A549 (cell line): ENCODE data around the gene ANKFN1. TPM values are rescaled to one million over a fixed set of nuclear protein-coding genes. Genes with fewer than 3 reads are reported as not detected.

Experiments used
- ATAC-seq, 2 experiments: fragments of 200-7000 bp in 1 of 2; fragments of >200 bp in 1 of 2; cut with Nextera tagmentation in 1 of 2; cut with Tn5 transposase in 1 of 2; 3 replicates each; pipeline versions ENCODE4 v1.8.0 to v1.9.1; 2018 to 2020; ENCODE audit warnings: mild to moderate bottlenecking in 1 of 2, moderate library complexity in 1 of 2
- CTCF ChIA-PET: fragments of 300-600 bp; sonication (Branson Sonifier 250); formaldehyde crosslinking; extraction: SDS; loops from one replicate; lab custom pipeline; 2021; ENCODE audit warnings: antibody characterized with exemption, inconsistent platforms; lab: Yijun Ruan, JAX
- POLR2A ChIA-PET: fragments of 350-600 bp; formaldehyde crosslinking; extraction: SDS; loops from one replicate; lab custom pipeline; 2021; ENCODE audit warnings: antibody characterized with exemption, inconsistent platforms; lab: Yijun Ruan, JAX
- DNase-seq, 2 experiments: peaks; one replicate each; pipeline versions ENCODE4 v3.0.0 to v3.0.0-alpha.2; 2011 to 2016; ENCODE audit warnings: low read depth in 1 of 2, low spot score in 1 of 2
- FAIRE-seq: peaks from 2 replicates; lab custom pipeline; 2011; peaks lifted over from hg19 to GRCh38; lab: Jason Lieb, UNC
- H3K27ac ChIP-seq, 2 experiments: fragments of >200 bp; sonication (Bioruptor Twin); formaldehyde crosslinking; 3 replicates each; pipeline ENCODE4 v1.5.1; 2016 to 2017
- H3K4me1 ChIP-seq: fragments of >200 bp; sonication (Bioruptor Twin); formaldehyde crosslinking; 3 replicates; pipeline ENCODE4 v1.6.1; 2016
- H3K4me2 ChIP-seq: fragments of >200 bp; sonication (Bioruptor Twin); formaldehyde crosslinking; 3 replicates; pipeline ENCODE4 v1.6.1; 2016
- H3K4me3 ChIP-seq: fragments of >200 bp; sonication (Bioruptor Twin); formaldehyde crosslinking; 3 replicates; pipeline ENCODE4 v1.5.1; 2016
- H3K9me3 ChIP-seq: fragments of >200 bp; sonication (Bioruptor Twin); formaldehyde crosslinking; 3 replicates; pipeline ENCODE4 v1.6.1; 2016
- CBX8 ChIP-seq: fragments of 200-600 bp; sonication (generic); IDR thresholded peaks from 2 replicates; pipeline ENCODE4 v1.6.1; 2016
- CEBPB ChIP-seq, 2 experiments: fragments of >200 bp in 1 of 2; sonication (Bioruptor Twin) in 1 of 2; formaldehyde crosslinking in 1 of 2; IDR thresholded peaks; 2 replicates each; pipeline ENCODE4 v1.6.1; 2012 to 2016
- CHD2 ChIP-seq: fragments of 150-350 bp; IDR thresholded peaks from 2 replicates; pipeline ENCODE4 v1.6.1; 2014; ENCODE audit warnings: low read length; ENCODE audit not compliant: partially characterized antibody
- E2F6 ChIP-seq: IDR thresholded peaks from 2 replicates; pipeline ENCODE4 v1.6.1; 2012; ENCODE audit warnings: low read depth, borderline replicate concordance
- EHMT2 ChIP-seq: fragments of 200-600 bp; sonication (generic); IDR thresholded peaks from 2 replicates; pipeline ENCODE4 v1.6.1; 2016; ENCODE audit warnings: antibody characterized with exemption, low read depth, mild to moderate bottlenecking, moderate library complexity
- ELK1 ChIP-seq: fragments of 150-350 bp; IDR thresholded peaks from 2 replicates; pipeline ENCODE4 v1.6.1; 2014; ENCODE audit warnings: low read depth, mild to moderate bottlenecking, low read length
- ESRRA ChIP-seq: fragments of 150-350 bp; IDR thresholded peaks from 2 replicates; pipeline ENCODE4 v1.6.1; 2014; ENCODE audit warnings: mild to moderate bottlenecking, low read length, borderline replicate concordance
- FOSL2 ChIP-seq, 2 experiments: fragments of 450-650 bp in 1 of 2; fragments of >200 bp in 1 of 2; sonication (Bioruptor Twin) in 1 of 2; formaldehyde crosslinking; IDR thresholded peaks; 2 replicates each; pipeline versions ENCODE4 v1.5.0 to v1.6.1; 2016 to 2020; ENCODE audit warnings: mild to moderate bottlenecking in 1 of 2, moderate library complexity in 1 of 2
- HDAC2 ChIP-seq: fragments of 200-600 bp; sonication (generic); IDR thresholded peaks from 2 replicates; pipeline ENCODE4 v1.6.1; 2016
- HES2 ChIP-seq: fragments of >200 bp; sonication (Bioruptor Twin); formaldehyde crosslinking; IDR thresholded peaks from 2 replicates; pipeline ENCODE4 v1.6.1; 2016
- HEYL ChIP-seq: fragments of 250-450 bp; sonication (Bioruptor Pico); IDR thresholded peaks from 2 replicates; pipeline ENCODE4 v1.8.0; 2021; ENCODE audit warnings: mild to moderate bottlenecking, moderate library complexity
- HOXB13 ChIP-seq: fragments of 250-450 bp; sonication (Bioruptor Pico); IDR thresholded peaks from 2 replicates; pipeline ENCODE4 v1.5.0; 2020; ENCODE audit warnings: low read depth, mild to moderate bottlenecking, moderate library complexity
- JUNB ChIP-seq: fragments of >200 bp; sonication (Bioruptor Twin); formaldehyde crosslinking; IDR thresholded peaks from 2 replicates; pipeline ENCODE4 v1.6.1; 2016
- MAFK ChIP-seq: fragments of 450-650 bp; IDR thresholded peaks from 2 replicates; pipeline ENCODE4 v1.6.1; 2014; ENCODE audit not compliant: partially characterized antibody
- MAX ChIP-seq: IDR thresholded peaks from 2 replicates; pipeline ENCODE4 v1.6.1; 2012
- MYC ChIP-seq: IDR thresholded peaks from 2 replicates; pipeline ENCODE4 v1.6.1; 2012; ENCODE audit warnings: mild to moderate bottlenecking, inconsistent platforms, low read length, improper control_type of control experiment, borderline replicate concordance
- NPAS2 ChIP-seq: fragments of 250-450 bp; sonication (Bioruptor Pico); IDR thresholded peaks from 2 replicates; pipeline ENCODE4 v1.8.0; 2022; ENCODE audit warnings: mild to moderate bottlenecking, moderate library complexity, borderline replicate concordance
- NR3C1 ChIP-seq: fragments of >200 bp; sonication (Bioruptor Twin); formaldehyde crosslinking; IDR thresholded peaks from 3 replicates; pipeline ENCODE4 v1.6.1; 2017
- POLR2A ChIP-seq: IDR thresholded peaks from 2 replicates; pipeline ENCODE4 v1.6.1; 2012; ENCODE audit warnings: mild to moderate bottlenecking, low read length
- POLR2AphosphoS2 ChIP-seq: conservative IDR thresholded peaks from 2 replicates; pipeline ENCODE4 v1.6.1; 2012; ENCODE audit warnings: low read length, improper control_type of control experiment, inconsistent platforms
- RARB ChIP-seq: fragments of 250-450 bp; sonication (Bioruptor Pico); IDR thresholded peaks from 2 replicates; pipeline ENCODE4 v1.8.0; 2021; ENCODE audit warnings: mild to moderate bottlenecking, moderate library complexity
- RCOR1 ChIP-seq: fragments of 150-350 bp; IDR thresholded peaks from 2 replicates; pipeline ENCODE4 v1.6.1; 2014; ENCODE audit warnings: antibody characterized with exemption, low read length, low read depth
- RFX5 ChIP-seq: fragments of 450-650 bp; IDR thresholded peaks from 2 replicates; pipeline ENCODE4 v1.7.1; 2014; ENCODE audit warnings: antibody characterized with exemption, mild to moderate bottlenecking, moderate library complexity
- SREBF2 ChIP-seq: fragments of 450-650 bp; IDR thresholded peaks from 2 replicates; pipeline ENCODE4 v1.6.1; 2014; ENCODE audit warnings: mild to moderate bottlenecking, moderate library complexity
- TP53 ChIP-seq: fragments of 250-450 bp; sonication (Bioruptor Pico); IDR thresholded peaks from 2 replicates; pipeline ENCODE4 v1.5.0; 2021; ENCODE audit warnings: mild to moderate bottlenecking, moderate library complexity
- WGBS: methylation state at CpG from one replicate; pipeline ENCODE4 v1.1.6; 2017; ENCODE audit errors: missing lambda C conversion rate; 5-methylcytosine and 5-hydroxymethylcytosine counted together
- polyA plus RNA-seq, 4 experiments: library from polyadenylated mRNA; depleted of rRNA in 3 of 4; stranded (reverse); fragments of >200 nt; fragmentation: RNase III in 1 of 4; extraction: RNeasy Plus Mini Kit Qiagen cat#74134 plus additional on column Dnase treatment in 1 of 4; gene quantifications; 2 replicates in 3 of 4; 3 replicates in 1 of 4; pipeline ENCODE4 v1.2.3, GENCODE V29; 2011 to 2017

The ANKFN1 gene
- polyA plus RNA-seq, 2 of the 4 experiments (the other 2 are of a cell fraction): 0.37 TPM; not detected in 1

- TF ChIP-seq CHD2 (no peak), HES2 (no peak), POLR2A (no peak), MAFK (no peak), RFX5 (no peak), HEYL (CRISPR knock-in tag) (no peak), MYC (no peak), POLR2AphosphoS2 (no peak), E2F6 (no peak), EHMT2 (no peak), CBX8 (no peak), SREBF2 (no peak), CEBPB (IDR thresholded peaks at IDR 0.05) (no peak), RARB (no peak), RCOR1 (no peak)
- Histone ChIP-seq H3K4me2 (no peak overlapping the region), H3K4me1 (no peaks in the 10 kb centered on the region), H3K9me3 (no peaks in the 10 kb centered on the region), H3K27ac (no peak overlapping the region), H3K4me3 (no peak overlapping the region)
- ATAC-seq (no peak), FAIRE-seq (no peak), DNase-seq (no peak)
- WGBS: 3% methylated on average over 3 of the region's 3 CpGs
- POLR2A ChIA-PET: no interaction called here
- CTCF ChIA-PET: interaction anchor here (1.9 kb wide), 1 partner anchor 20 kb away, joined by 8 read pairs; no protein-coding TSS in a partner anchor
Observed at GRCh38 chr17:56300144-56300543, 146.9 kb downstream of the ANKFN1 start.

- 58% methylated on average over 1 of the region's 1 CpG for WGBS
- FAIRE-seq (no peak), ATAC-seq (no peak), DNase-seq (no peak)
- Histone ChIP-seq H3K9me3 (no peaks in the 10 kb centered on the region), H3K4me1 (no peaks in the 10 kb centered on the region), H3K27ac (no peak overlapping the region), H3K4me3 (no peak overlapping the region), H3K4me2 (no peak overlapping the region)
- CTCF ChIA-PET: interaction anchor here (0.8 kb wide), 1 partner anchor 16 kb away, joined by 4 read pairs; no protein-coding TSS in a partner anchor
- TF ChIP-seq JUNB (no peak), EHMT2 (no peak), TP53 (no peak), ESRRA (no peak), MAX (no peak), HDAC2 (no peak), FOSL2 (IDR thresholded peaks at IDR 0.05) (no peak), FOSL2 (CRISPR knock-in tag; IDR thresholded peaks at IDR 0.05) (no peak), NPAS2 (CRISPR knock-in tag) (no peak), NR3C1 (no peak), ELK1 (no peak)
- POLR2A ChIA-PET: no interaction called here
Observed at GRCh38 chr17:56305007-56305406, 151.7 kb downstream of the ANKFN1 start.

- no peaks in the 10 kb centered on the region for H3K4me1 ChIP-seq
- FAIRE-seq (no peak), ATAC-seq (peak in 1 of 2 experiments; percentile 64; a peak in 3 of 6 replicates), DNase-seq (peak in 1 of 2 experiments; percentile 39)
- no peak overlapping the region; the same call in 2 of the 3 replicates for H3K4me3 ChIP-seq
- ChIA-PET CTCF (interaction anchor here (0.8 kb wide), 1 partner anchor 55 kb away, joined by 3 read pairs; no protein-coding TSS in a partner anchor), POLR2A (no interaction called here)
- 10% methylated on average over 8 of the region's 8 CpGs for WGBS
- H3K4me2 ChIP-seq: peak overlapping the region; percentile 41; the same call in 1 of the 3 replicates
- H3K9me3 ChIP-seq: no peaks in the 10 kb centered on the region
- no peak for TF ChIP-seq HOXB13
- H3K27ac ChIP-seq: no peak overlapping the region
Observed at GRCh38 chr17:56309897-56310296, 156.6 kb downstream of the ANKFN1 start.
